ENCODE measurements around the gene YIPF3.

DNA sequence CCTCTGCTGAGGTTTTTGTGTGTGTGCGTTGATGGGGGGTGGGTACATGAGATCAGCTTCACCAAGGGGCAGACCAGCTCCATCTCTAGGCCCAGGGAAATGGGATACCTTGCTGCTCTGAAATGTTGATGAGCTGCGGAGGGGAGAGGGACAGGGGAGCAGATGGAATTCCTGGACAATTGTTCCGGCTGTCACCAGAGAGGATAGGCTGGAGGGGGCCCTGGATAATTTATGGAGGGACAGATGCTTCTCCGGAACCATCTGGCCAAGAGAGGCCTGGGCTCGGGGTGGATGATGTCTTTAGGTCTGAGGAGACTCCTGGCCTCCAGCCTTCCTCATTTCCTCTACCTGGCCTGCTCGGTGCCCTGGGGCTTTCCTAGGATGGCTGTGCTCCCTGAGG lies 41.2 kb downstream of the YIPF3 start:
- TF ChIP-seq, protein P1, sequence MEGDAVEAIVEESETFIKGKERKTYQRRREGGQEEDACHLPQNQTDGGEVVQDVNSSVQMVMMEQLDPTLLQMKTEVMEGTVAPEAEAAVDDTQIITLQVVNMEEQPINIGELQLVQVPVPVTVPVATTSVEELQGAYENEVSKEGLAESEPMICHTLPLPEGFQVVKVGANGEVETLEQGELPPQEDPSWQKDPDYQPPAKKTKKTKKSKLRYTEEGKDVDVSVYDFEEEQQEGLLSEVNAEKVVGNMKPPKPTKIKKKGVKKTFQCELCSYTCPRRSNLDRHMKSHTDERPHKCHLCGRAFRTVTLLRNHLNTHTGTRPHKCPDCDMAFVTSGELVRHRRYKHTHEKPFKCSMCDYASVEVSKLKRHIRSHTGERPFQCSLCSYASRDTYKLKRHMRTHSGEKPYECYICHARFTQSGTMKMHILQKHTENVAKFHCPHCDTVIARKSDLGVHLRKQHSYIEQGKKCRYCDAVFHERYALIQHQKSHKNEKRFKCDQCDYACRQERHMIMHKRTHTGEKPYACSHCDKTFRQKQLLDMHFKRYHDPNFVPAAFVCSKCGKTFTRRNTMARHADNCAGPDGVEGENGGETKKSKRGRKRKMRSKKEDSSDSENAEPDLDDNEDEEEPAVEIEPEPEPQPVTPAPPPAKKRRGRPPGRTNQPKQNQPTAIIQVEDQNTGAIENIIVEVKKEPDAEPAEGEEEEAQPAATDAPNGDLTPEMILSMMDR (IDR thresholded peaks at IDR 0.05), result no peak
- no peak for TF ChIP-seq POLR2A (IDR thresholded peaks at IDR 0.05)

Measured in prostate gland (tissue), 2 donors.